ENCODE data around the gene FILIP1L.

GRCh38 chr3:99910752-99911290 lies 203.5 kb downstream of the FILIP1L start:
- TF ChIP-seq, protein P1, sequence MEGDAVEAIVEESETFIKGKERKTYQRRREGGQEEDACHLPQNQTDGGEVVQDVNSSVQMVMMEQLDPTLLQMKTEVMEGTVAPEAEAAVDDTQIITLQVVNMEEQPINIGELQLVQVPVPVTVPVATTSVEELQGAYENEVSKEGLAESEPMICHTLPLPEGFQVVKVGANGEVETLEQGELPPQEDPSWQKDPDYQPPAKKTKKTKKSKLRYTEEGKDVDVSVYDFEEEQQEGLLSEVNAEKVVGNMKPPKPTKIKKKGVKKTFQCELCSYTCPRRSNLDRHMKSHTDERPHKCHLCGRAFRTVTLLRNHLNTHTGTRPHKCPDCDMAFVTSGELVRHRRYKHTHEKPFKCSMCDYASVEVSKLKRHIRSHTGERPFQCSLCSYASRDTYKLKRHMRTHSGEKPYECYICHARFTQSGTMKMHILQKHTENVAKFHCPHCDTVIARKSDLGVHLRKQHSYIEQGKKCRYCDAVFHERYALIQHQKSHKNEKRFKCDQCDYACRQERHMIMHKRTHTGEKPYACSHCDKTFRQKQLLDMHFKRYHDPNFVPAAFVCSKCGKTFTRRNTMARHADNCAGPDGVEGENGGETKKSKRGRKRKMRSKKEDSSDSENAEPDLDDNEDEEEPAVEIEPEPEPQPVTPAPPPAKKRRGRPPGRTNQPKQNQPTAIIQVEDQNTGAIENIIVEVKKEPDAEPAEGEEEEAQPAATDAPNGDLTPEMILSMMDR (IDR thresholded peaks at IDR 0.05): no peak
- no peak for TF ChIP-seq POLR2A (IDR thresholded peaks at IDR 0.05)

Data from thyroid gland (tissue), 4 donors.